ENCODE data around the gene FBN1.

The FBN1 gene

DNA sequence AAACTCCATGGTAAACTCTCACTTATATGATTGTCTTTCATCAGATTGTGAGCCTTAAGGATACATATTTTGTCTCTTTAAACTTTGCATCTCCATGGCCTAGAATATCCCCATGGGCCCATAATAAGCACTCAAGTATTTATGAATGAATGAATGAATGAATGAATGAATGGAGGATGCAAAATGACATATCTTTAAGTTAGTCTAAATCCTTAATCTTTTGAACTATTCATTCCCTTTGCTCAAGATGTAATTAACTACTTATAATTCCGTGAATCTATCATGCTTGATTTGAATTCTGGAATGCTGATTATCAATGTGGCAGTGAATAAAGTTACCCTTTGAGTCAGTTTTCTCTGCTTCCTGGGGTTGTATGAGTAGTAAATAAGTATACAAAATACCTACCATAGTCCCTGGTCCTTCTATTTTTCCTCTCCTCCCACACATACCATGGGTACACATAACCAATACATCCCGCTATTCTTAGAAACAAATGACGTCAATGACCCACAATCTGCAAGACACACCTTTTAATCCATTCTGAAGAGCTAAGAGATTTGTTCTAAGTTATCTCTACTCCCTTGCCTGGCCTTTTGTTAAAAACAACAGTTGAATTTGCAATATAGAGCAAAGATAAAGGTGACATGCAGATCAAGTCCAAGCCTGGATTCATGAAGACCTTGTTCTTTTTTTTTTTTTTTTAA lies 94.5 kb downstream of the FBN1 start:
- Histone ChIP-seq H3K4me1 (ENCODE audit: insufficient read depth, poor library complexity, severe bottlenecking) (peaks cover 14% of the 10 kb centered on the region), H3K27ac (ENCODE audit: poor library complexity, severe bottlenecking) (no peak overlapping the region), H3K4me3 (ENCODE audit: severe bottlenecking) (no peak overlapping the region), H3K27me3 (ENCODE audit: insufficient read depth, poor library complexity, severe bottlenecking) (no peaks in the 10 kb centered on the region), H3K36me3 (ENCODE audit: low read depth) (no peaks in the 10 kb centered on the region), H3K9me3 (ENCODE audit: severe bottlenecking) (no peaks in the 10 kb centered on the region)
- TF ChIP-seq, protein P1, sequence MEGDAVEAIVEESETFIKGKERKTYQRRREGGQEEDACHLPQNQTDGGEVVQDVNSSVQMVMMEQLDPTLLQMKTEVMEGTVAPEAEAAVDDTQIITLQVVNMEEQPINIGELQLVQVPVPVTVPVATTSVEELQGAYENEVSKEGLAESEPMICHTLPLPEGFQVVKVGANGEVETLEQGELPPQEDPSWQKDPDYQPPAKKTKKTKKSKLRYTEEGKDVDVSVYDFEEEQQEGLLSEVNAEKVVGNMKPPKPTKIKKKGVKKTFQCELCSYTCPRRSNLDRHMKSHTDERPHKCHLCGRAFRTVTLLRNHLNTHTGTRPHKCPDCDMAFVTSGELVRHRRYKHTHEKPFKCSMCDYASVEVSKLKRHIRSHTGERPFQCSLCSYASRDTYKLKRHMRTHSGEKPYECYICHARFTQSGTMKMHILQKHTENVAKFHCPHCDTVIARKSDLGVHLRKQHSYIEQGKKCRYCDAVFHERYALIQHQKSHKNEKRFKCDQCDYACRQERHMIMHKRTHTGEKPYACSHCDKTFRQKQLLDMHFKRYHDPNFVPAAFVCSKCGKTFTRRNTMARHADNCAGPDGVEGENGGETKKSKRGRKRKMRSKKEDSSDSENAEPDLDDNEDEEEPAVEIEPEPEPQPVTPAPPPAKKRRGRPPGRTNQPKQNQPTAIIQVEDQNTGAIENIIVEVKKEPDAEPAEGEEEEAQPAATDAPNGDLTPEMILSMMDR (IDR thresholded peaks at IDR 0.05; ENCODE audit: poor library complexity, severe bottlenecking), result no peak
- no peak for ATAC-seq (ENCODE audit: low read depth)
- no peak for DNase-seq (ENCODE audit: low spot score)

DNA sequence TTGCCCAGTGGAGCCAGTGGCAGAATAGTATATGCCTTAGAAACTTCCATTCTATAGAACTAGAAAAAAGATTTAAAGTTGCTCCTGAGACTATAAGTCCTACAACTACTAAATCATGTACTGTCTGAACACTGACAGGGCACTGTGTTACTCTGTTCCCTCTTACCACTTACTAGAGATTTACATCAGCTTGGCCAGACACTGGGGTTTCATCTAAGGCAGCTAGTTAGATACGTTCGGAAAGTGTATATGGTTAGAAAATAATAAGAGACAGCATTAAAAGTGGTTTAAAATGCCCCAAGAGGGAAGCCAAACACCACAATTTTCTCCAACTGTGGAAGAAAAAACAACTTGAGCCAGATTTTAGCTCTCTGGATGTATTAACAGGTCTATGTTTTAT lies 97.1 kb downstream of the FBN1 start:
- no peaks in the 10 kb centered on the region for H3K36me3 ChIP-seq (ENCODE audit: low read depth)
- H3K9me3 ChIP-seq (ENCODE audit: severe bottlenecking), result no peaks in the 10 kb centered on the region
- H3K27me3 ChIP-seq (ENCODE audit: insufficient read depth, poor library complexity, severe bottlenecking), result no peaks in the 10 kb centered on the region
- DNase-seq (ENCODE audit: low spot score) (no peak), ATAC-seq (ENCODE audit: low read depth) (no peak)
- TF ChIP-seq, protein P1 (IDR thresholded peaks at IDR 0.05; ENCODE audit: poor library complexity, severe bottlenecking), result no peak
- peaks cover 5% of the 10 kb centered on the region for H3K4me1 ChIP-seq (ENCODE audit: insufficient read depth, poor library complexity, severe bottlenecking)
- no peak overlapping the region for H3K4me3 ChIP-seq (ENCODE audit: severe bottlenecking)
- no peak overlapping the region for H3K27ac ChIP-seq (ENCODE audit: poor library complexity, severe bottlenecking)

DNA sequence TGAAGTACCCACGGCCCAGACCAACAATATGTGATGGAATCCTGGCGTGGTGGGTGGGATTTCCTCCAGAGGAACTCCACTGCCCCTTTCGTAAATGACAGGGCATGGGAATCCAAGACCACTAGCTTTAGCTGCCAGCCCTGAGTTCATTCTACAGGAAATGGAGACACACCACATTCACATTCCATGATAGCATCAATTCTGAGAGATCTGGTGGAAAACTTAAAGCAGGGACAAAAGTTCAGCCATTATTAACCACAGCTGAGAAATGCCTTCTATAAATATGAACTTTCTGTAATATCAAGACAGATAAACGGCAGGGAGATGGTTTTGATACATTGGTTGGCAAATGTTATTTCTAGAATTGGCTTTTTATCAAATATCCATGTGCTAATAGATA lies 98.2 kb downstream of the FBN1 start:
- H3K4me1 ChIP-seq (ENCODE audit: insufficient read depth, poor library complexity, severe bottlenecking), result no peaks in the 10 kb centered on the region
- no peaks in the 10 kb centered on the region for H3K9me3 ChIP-seq (ENCODE audit: severe bottlenecking)
- H3K27ac ChIP-seq (ENCODE audit: poor library complexity, severe bottlenecking), result no peak overlapping the region
- H3K27me3 ChIP-seq (ENCODE audit: insufficient read depth, poor library complexity, severe bottlenecking), result no peaks in the 10 kb centered on the region
- no peak for ATAC-seq (ENCODE audit: low read depth)
- DNase-seq (ENCODE audit: low spot score), result no peak
- H3K4me3 ChIP-seq (ENCODE audit: severe bottlenecking), result no peak overlapping the region
- TF ChIP-seq, protein P1 (IDR thresholded peaks at IDR 0.05; ENCODE audit: poor library complexity, severe bottlenecking), result no peak
- H3K36me3 ChIP-seq (ENCODE audit: low read depth), result no peaks in the 10 kb centered on the region

DNA sequence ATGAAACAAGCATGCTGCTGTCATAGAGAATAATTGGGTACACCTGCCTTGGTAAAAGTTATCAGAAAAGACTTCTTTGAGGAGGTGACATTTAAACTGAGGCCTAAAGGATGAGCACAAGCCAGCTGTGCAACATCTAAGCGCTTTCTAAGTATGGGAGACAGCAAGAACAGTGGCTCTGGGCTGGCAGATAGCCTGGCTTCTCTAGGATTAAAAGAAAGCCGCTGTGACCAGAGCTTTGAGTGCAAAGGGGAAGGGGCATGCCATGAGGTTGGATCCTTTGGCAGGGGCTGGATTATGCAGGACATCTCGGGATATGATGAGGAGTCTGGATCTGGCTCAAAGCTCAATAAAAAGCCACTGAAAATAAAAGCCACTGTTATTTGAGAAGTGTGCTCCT lies 99.2 kb downstream of the FBN1 start:
- Histone ChIP-seq H3K4me3 (ENCODE audit: severe bottlenecking) (no peak overlapping the region), H3K4me1 (ENCODE audit: insufficient read depth, poor library complexity, severe bottlenecking) (peaks cover 3% of the 10 kb centered on the region), H3K36me3 (ENCODE audit: low read depth) (no peaks in the 10 kb centered on the region), H3K27ac (ENCODE audit: poor library complexity, severe bottlenecking) (no peak overlapping the region), H3K9me3 (ENCODE audit: severe bottlenecking) (no peaks in the 10 kb centered on the region), H3K27me3 (ENCODE audit: insufficient read depth, poor library complexity, severe bottlenecking) (no peaks in the 10 kb centered on the region)
- TF ChIP-seq, protein P1 (IDR thresholded peaks at IDR 0.05; ENCODE audit: poor library complexity, severe bottlenecking), result no peak
- DNase-seq (ENCODE audit: low spot score) (no peak), ATAC-seq (ENCODE audit: low read depth) (no peak)

DNA sequence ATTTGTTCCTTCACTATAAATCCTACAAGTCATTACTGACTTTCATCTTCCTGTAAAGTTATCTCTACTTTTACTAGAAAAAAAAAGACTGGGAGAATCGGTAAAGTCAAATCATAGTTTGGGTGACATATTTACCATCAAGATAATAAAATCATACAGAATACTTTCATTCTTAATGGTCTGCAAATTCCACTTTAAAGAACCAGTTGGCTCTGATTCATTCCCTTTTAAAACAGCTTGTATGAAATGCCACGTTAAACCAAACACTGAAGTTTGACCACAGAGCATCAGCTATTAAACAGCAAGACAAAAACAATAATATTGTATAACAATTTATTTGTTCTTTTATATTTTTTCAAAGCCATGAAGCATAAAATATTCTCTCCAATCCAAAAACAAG lies 100.7 kb downstream of the FBN1 start:
- no peaks in the 10 kb centered on the region for H3K9me3 ChIP-seq (ENCODE audit: severe bottlenecking)
- no peaks in the 10 kb centered on the region for H3K27me3 ChIP-seq (ENCODE audit: insufficient read depth, poor library complexity, severe bottlenecking)
- H3K27ac ChIP-seq (ENCODE audit: poor library complexity, severe bottlenecking), result no peak overlapping the region
- ATAC-seq (ENCODE audit: low read depth) (no peak), DNase-seq (ENCODE audit: low spot score) (no peak)
- TF ChIP-seq, protein P1 (IDR thresholded peaks at IDR 0.05; ENCODE audit: poor library complexity, severe bottlenecking), result no peak
- H3K4me3 ChIP-seq (ENCODE audit: severe bottlenecking), result no peak overlapping the region
- H3K36me3 ChIP-seq (ENCODE audit: low read depth), result no peaks in the 10 kb centered on the region
- peaks cover 3% of the 10 kb centered on the region for H3K4me1 ChIP-seq (ENCODE audit: insufficient read depth, poor library complexity, severe bottlenecking)
